Peyer's patch (tissue), 4 donors: ENCODE data around the gene STK36. TPM values are rescaled to one million over a fixed set of nuclear protein-coding genes. Genes with fewer than 3 reads are reported as not detected.

Experiments
- DNase-seq, 3 donors: peaks; one replicate each; pipeline ENCODE4 v3.0.0-alpha.2; 2017 to 2019
- H3K27ac ChIP-seq, 4 donors: fragments of 200-600 bp; sonication (generic); one replicate each; pipeline ENCODE4 v1.5.1; 2016 to 2019
- H3K27me3 ChIP-seq, 2 donors: fragments of 200-600 bp; sonication (generic); one replicate each; pipeline ENCODE4 v1.5.1; 2019
- H3K36me3 ChIP-seq, 3 donors: fragments of 200-600 bp; sonication (generic); one replicate each; pipeline ENCODE4 v1.5.1; 2016 to 2019
- H3K4me1 ChIP-seq, 4 donors: fragments of 200-600 bp; sonication (generic); one replicate each; pipeline ENCODE4 v1.5.1; 2016 to 2019
- H3K4me3 ChIP-seq, 4 donors: fragments of 200-600 bp; sonication (generic); 1 replicate in 3 of 4; 2 replicates in 1 of 4; pipeline ENCODE4 v1.5.1; 2016 to 2019; ENCODE audit warnings: mild to moderate bottlenecking in 1 of 4
- H3K9me3 ChIP-seq, 4 donors: fragments of 200-600 bp; sonication (generic); one replicate each; pipeline ENCODE4 v1.5.1; 2016 to 2019; ENCODE audit warnings: mild to moderate bottlenecking in 1 of 4
- POLR2A ChIP-seq, 2 donors: fragments of 450-650 bp; IDR thresholded peaks; one replicate each; pipeline ENCODE4 v1.5.1; 2017; ENCODE audit warnings: antibody characterized with exemption in 2 of 2, mild to moderate bottlenecking in 2 of 2, moderate library complexity in 2 of 2
- total RNA-seq, 4 donors: library from RNA; depleted of rRNA; stranded (reverse); fragments of >200 nt; gene quantifications; one replicate each; pipeline ENCODE4 v1.1.0, GENCODE V29; 2016
- TF ChIP-seq, protein P1 (sequence below), 6 experiments: fragments of 450-650 bp in 4 of 6; fragments of 200-600 bp in 2 of 6; sonication (generic) in 1 of 6; IDR thresholded peaks; one replicate each; pipeline ENCODE4 v1.5.1; 2017 to 2019; ENCODE audit warnings: antibody characterized with exemption in 6 of 6, mild to moderate bottlenecking in 3 of 6, moderate library complexity in 1 of 6

STK36 gene, protein sequence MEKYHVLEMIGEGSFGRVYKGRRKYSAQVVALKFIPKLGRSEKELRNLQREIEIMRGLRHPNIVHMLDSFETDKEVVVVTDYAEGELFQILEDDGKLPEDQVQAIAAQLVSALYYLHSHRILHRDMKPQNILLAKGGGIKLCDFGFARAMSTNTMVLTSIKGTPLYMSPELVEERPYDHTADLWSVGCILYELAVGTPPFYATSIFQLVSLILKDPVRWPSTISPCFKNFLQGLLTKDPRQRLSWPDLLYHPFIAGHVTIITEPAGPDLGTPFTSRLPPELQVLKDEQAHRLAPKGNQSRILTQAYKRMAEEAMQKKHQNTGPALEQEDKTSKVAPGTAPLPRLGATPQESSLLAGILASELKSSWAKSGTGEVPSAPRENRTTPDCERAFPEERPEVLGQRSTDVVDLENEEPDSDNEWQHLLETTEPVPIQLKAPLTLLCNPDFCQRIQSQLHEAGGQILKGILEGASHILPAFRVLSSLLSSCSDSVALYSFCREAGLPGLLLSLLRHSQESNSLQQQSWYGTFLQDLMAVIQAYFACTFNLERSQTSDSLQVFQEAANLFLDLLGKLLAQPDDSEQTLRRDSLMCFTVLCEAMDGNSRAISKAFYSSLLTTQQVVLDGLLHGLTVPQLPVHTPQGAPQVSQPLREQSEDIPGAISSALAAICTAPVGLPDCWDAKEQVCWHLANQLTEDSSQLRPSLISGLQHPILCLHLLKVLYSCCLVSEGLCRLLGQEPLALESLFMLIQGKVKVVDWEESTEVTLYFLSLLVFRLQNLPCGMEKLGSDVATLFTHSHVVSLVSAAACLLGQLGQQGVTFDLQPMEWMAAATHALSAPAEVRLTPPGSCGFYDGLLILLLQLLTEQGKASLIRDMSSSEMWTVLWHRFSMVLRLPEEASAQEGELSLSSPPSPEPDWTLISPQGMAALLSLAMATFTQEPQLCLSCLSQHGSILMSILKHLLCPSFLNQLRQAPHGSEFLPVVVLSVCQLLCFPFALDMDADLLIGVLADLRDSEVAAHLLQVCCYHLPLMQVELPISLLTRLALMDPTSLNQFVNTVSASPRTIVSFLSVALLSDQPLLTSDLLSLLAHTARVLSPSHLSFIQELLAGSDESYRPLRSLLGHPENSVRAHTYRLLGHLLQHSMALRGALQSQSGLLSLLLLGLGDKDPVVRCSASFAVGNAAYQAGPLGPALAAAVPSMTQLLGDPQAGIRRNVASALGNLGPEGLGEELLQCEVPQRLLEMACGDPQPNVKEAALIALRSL (N-terminal part only)
- total RNA-seq: 10 to 100 TPM; 25.6 to 82.7 (median 63.6) TPM

DNA sequence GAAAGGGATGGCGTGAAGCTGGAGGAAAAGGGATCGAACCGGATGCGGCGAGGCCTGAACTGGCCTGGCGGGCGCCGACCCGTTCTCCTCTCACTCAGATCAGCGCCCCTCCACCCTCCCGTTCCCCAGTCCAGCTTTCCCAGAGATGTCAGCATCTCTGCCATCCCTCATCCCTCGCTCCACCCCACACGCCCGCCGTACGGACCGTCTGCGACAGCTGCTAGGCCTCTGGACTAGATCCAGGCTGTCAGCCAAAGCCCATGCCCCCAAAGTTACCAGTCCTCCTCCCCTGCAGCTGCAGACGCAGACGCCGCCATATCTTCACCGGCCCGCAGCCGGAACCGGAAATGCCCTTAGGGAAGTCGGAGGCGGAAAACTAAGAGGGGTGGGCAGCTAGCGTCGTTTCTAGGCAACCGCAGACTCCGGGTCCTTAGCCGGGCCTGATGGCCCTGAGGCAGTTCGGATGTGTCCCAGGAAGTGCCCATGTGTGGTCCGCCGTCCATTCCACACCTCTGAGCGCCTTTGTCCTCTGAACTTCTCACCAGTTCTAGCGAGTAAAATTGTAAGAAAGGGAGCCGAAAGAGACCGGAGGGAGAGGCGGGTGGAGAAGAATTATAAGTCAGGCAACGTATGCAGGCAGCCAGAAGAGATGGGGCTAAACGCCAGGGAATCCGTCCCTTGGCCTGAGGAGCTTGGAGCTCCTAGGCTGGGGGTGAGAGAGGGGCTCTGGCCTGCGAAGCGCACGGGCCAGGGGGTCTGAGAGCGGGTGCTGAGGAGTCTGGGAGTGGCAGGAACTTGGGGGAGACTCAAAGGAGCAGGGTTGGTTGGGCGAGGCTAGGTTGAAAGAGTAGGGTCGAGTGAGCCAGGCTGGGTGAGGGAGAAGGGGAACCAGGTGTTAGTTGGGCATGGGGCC lies at the start of gene STK36, which contains the start of gene RNF25:
STK36 (plus strand) TSS at position 433 of the 913 bp plus-strand sequence. CDS start 744 bp downstream, outside the sequence.
RNF25 (minus strand) TSS at position 349 of the 913 bp plus-strand sequence; CDS start at position 317, 32 bp downstream.
- TF ChIP-seq POLR2A (IDR thresholded peaks at IDR 0.05): peak; percentile 56 to 60
- TF ChIP-seq, protein P1, sequence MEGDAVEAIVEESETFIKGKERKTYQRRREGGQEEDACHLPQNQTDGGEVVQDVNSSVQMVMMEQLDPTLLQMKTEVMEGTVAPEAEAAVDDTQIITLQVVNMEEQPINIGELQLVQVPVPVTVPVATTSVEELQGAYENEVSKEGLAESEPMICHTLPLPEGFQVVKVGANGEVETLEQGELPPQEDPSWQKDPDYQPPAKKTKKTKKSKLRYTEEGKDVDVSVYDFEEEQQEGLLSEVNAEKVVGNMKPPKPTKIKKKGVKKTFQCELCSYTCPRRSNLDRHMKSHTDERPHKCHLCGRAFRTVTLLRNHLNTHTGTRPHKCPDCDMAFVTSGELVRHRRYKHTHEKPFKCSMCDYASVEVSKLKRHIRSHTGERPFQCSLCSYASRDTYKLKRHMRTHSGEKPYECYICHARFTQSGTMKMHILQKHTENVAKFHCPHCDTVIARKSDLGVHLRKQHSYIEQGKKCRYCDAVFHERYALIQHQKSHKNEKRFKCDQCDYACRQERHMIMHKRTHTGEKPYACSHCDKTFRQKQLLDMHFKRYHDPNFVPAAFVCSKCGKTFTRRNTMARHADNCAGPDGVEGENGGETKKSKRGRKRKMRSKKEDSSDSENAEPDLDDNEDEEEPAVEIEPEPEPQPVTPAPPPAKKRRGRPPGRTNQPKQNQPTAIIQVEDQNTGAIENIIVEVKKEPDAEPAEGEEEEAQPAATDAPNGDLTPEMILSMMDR (IDR thresholded peaks at IDR 0.05): no peak
- Histone ChIP-seq H3K27ac (peak within 1 kb of the TSS; percentile 50 to 83 (median 72)), H3K27me3 (no peaks in the 10 kb centered on the region), H3K9me3 (no peaks in the 10 kb centered on the region), H3K4me3 (peak within 1 kb of the TSS; percentile 50 to 95 (median 72)), H3K36me3 (peaks cover 0 to 24% (median 0%) of the 10 kb centered on the region in 3 donors), H3K4me1 (peaks cover 0 to 17% (median 3%) of the 10 kb centered on the region in 4 donors)
- DNase-seq: peak; percentile 79 to 90 (median 84)

DNA sequence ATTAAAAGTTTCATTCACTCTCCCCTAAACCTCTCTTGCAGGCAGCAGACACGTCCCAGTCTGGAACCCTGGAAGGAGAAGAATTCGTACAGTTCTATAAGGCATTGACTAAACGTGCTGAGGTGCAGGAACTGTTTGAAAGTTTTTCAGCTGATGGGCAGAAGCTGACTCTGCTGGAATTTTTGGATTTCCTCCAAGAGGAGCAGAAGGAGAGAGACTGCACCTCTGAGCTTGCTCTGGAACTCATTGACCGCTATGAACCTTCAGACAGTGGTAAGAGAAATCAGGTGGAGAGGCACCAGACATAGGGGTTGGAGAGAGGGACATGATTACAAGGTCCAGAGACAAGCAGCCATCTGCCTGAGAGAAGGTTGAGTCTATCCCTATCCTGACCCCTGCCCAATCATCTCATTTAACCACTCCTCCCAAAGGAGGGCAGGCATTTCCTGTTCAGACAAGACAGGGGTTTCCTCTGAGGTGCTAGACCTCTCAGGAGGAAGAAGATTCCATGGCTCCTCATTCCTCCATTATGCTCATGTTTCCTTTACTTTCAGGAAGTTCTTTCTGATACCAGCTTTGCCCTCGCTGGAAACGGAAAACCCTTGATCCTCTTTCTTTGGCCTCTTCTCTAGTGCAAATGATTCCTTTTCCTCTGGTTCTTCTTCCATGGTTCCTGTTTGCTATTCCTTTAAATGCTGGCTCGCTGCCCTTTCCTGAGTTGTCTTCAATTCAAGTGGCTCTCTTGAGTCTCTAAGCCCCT lies 49.1 kb upstream of the STK36 start:
- Histone ChIP-seq H3K4me1 (no peaks in the 10 kb centered on the region), H3K36me3 (no peaks in the 10 kb centered on the region), H3K27ac (no peak overlapping the region), H3K9me3 (no peaks in the 10 kb centered on the region), H3K4me3 (no peak overlapping the region), H3K27me3 (no peaks in the 10 kb centered on the region)
- TF ChIP-seq POLR2A (IDR thresholded peaks at IDR 0.05): no peak
- TF ChIP-seq, protein P1 (IDR thresholded peaks at IDR 0.05): no peak
- no peak for DNase-seq

DNA sequence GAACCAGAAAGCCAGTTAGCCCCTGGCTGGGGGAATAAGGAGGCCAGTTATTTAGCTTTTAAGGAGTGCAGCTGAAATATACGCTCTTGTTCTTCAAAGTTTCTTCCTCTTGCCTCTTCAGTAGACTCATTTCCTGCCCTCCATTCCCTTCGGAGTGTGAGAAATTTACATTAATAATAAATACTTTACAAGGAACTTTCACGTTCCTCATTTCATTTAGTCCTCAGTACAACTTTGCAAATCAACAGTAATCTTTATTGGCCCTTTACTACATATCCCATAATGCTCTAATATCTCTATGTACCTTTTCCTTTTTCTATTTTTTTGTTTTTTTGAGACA lies 48.5 kb upstream of the STK36 start:
- no peak overlapping the region for H3K4me3 ChIP-seq
- no peak for TF ChIP-seq POLR2A (IDR thresholded peaks at IDR 0.05)
- TF ChIP-seq, protein P1 (IDR thresholded peaks at IDR 0.05): no peak
- H3K27ac ChIP-seq: no peak overlapping the region

DNA sequence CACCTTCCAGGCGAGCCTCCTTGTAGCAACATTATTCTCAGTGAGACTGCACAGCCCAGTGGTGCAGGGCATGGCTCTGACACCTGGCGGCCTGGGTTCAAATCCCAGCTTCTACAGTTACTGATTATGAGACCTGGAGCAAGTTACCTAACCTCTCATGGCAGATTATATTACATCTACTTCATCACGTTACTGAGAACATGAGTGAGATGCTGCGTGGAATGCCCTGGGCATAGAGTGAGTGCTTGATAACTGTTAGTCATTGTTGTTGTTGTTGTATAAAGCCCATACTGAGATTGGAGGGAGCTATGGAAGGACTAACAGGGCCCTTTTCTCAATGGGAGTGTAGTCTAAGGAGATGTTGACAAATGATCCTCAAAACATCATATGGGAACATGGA lies 45.5 kb upstream of the STK36 start:
- TF ChIP-seq, protein P1 (IDR thresholded peaks at IDR 0.05): no peak
- TF ChIP-seq POLR2A (IDR thresholded peaks at IDR 0.05): no peak
- no peak overlapping the region for H3K4me3 ChIP-seq
- no peaks in the 10 kb centered on the region for H3K9me3 ChIP-seq
- no peak for DNase-seq
- no peaks in the 10 kb centered on the region for H3K27me3 ChIP-seq
- no peak overlapping the region for H3K27ac ChIP-seq
- H3K36me3 ChIP-seq: no peaks in the 10 kb centered on the region
- H3K4me1 ChIP-seq: no peaks in the 10 kb centered on the region

More for the DNA sequence above, 48.5 kb upstream of the STK36 start:
- no peaks in the 10 kb centered on the region for H3K9me3 ChIP-seq
- H3K4me1 ChIP-seq: no peaks in the 10 kb centered on the region
- no peaks in the 10 kb centered on the region for H3K36me3 ChIP-seq
- H3K27me3 ChIP-seq: no peaks in the 10 kb centered on the region
- DNase-seq: no peak
